GM18909 (cell line): ENCODE results near the gene WNT6.

ENCODE experiments used
- ATAC-seq: cut with Tn5 transposase; IDR thresholded peaks from one replicate; pipeline ENCODE4 v1.9.1; 2021; ENCODE audit warnings: mild to moderate bottlenecking; ENCODE audit not compliant: unreplicated experiment, poor library complexity

The WNT6 gene

GRCh38 chr2:218859556-218859987, at the start of gene WNT6:
Gene WNT6, plus strand, starts transcription at chr2:218859805. Its CDS starts 233 bp downstream, at chr2:218860038.
- no peak for ATAC-seq

- ATAC-seq, result no peak
Observed at GRCh38 chr2:218810256-218810655, 49.3 kb upstream of the WNT6 start.

GRCh38 chr2:218811382-218811781, 48.2 kb upstream of the WNT6 start:
- no peak for ATAC-seq

GRCh38 chr2:218812096-218812815, 47.3 kb upstream of the WNT6 start:
- no peak for ATAC-seq

- ATAC-seq, result no peak
Observed at GRCh38 chr2:218812861-218813260, 46.7 kb upstream of the WNT6 start.

GRCh38 chr2:218813771-218814460, 45.7 kb upstream of the WNT6 start:
- no peak for ATAC-seq

GRCh38 chr2:218814540-218815243, 44.9 kb upstream of the WNT6 start:
- no peak for ATAC-seq

- no peak for ATAC-seq
Observed at GRCh38 chr2:218815244-218815637, 44.4 kb upstream of the WNT6 start.

- no peak for ATAC-seq
Observed at GRCh38 chr2:218815649-218816048, 44.0 kb upstream of the WNT6 start.

GRCh38 chr2:218816561-218817011, 43.0 kb upstream of the WNT6 start:
- ATAC-seq, result no peak

- no peak for ATAC-seq
Observed at GRCh38 chr2:218819093-218819492, 40.5 kb upstream of the WNT6 start.

GRCh38 chr2:218820746-218821369, 38.7 kb upstream of the WNT6 start:
- no peak for ATAC-seq

- no peak for ATAC-seq
Observed at GRCh38 chr2:218821605-218822211, 37.9 kb upstream of the WNT6 start.

GRCh38 chr2:218822622-218823021, 37.0 kb upstream of the WNT6 start:
- ATAC-seq, result no peak

GRCh38 chr2:218823196-218823855, 36.3 kb upstream of the WNT6 start:
- ATAC-seq, result no peak

GRCh38 chr2:218824004-218824403, 35.6 kb upstream of the WNT6 start:
- ATAC-seq, result no peak

- no peak for ATAC-seq
Observed at GRCh38 chr2:218826791-218827190, 32.8 kb upstream of the WNT6 start.

- no peak for ATAC-seq
Observed at GRCh38 chr2:218827701-218828476, 31.7 kb upstream of the WNT6 start.

- no peak for ATAC-seq
Observed at GRCh38 chr2:218828477-218828778, 31.2 kb upstream of the WNT6 start.
